SK-N-SH (cell line): Measurements from ENCODE around the gene IFT74. TPM values are rescaled to one million over a fixed set of nuclear protein-coding genes. Genes with fewer than 3 reads are reported as not detected.

Experiments used
- CTCF ChIA-PET: fragments of 300-600, 350-600 bp; formaldehyde crosslinking; extraction: SDS; loops from one replicate; lab custom pipeline; 2021; lab: Yijun Ruan, JAX
- POLR2A ChIA-PET: fragments of 350-600 bp; sonication (Branson Sonifier 250); formaldehyde crosslinking; extraction: SDS; loops from one replicate; lab custom pipeline; 2020; ENCODE audit warnings: antibody characterized with exemption, inconsistent platforms; lab: Yijun Ruan, JAX
- DNase-seq: peaks from one replicate; pipeline ENCODE4 v3.0.0; 2012
- H2AFZ ChIP-seq: fragments of 200-600 bp; sonication (generic); 2 replicates; pipeline ENCODE4 v1.8.1; 2016; ENCODE audit warnings: antibody characterized with exemption, mild to moderate bottlenecking, low read depth
- H3F3A ChIP-seq: fragments of 200-600 bp; sonication (generic); replicated peaks from 2 replicates; pipeline ENCODE3; 2016; ENCODE audit warnings: antibody characterized with exemption, mild to moderate bottlenecking; ENCODE audit not compliant: insufficient read depth
- H3K27ac ChIP-seq, 2 experiments: fragments of 200-500 bp in 1 of 2; fragments of 200-600 bp in 1 of 2; sonication (Bioruptor generic) in 1 of 2; sonication (generic), shearing (Covaris generic) in 1 of 2; 2 replicates each; pipeline versions ENCODE4 v1.5.1 to v1.6.1; 2014 to 2016; ENCODE audit warnings: low read depth in 2 of 2, inconsistent platforms in 1 of 2, low read length in 1 of 2, mild to moderate bottlenecking in 1 of 2, mixed read lengths in 1 of 2
- H3K27me3 ChIP-seq: fragments of 200-600 bp; sonication (generic), shearing (Covaris generic); 2 replicates; pipeline ENCODE4 v1.6.1; 2016; ENCODE audit warnings: mixed run types; ENCODE audit not compliant: insufficient read depth
- H3K36me3 ChIP-seq, 2 experiments: fragments of 200-500 bp in 1 of 2; fragments of 200-600 bp in 1 of 2; sonication (Bioruptor generic) in 1 of 2; sonication (generic) in 1 of 2; replicated peaks in 1 of 2; 2 replicates each; pipeline versions ENCODE3 to v1.5.1; 2014 to 2016; ENCODE audit warnings: low read length in 1 of 2, mild to moderate bottlenecking in 1 of 2; ENCODE audit not compliant: insufficient read depth in 2 of 2, control insufficient read depth in 1 of 2
- H3K4me1 ChIP-seq, 2 experiments: fragments of 200-500 bp in 1 of 2; fragments of 200-600 bp in 1 of 2; sonication (Bioruptor generic) in 1 of 2; sonication (generic), shearing (Covaris generic) in 1 of 2; 2 replicates each; pipeline versions ENCODE4 v1.5.1 to v1.6.1; 2014 to 2016; ENCODE audit warnings: low read depth in 1 of 2, low read length in 1 of 2, mixed run types in 1 of 2; ENCODE audit not compliant: insufficient read depth in 2 of 2, control insufficient read depth in 1 of 2
- H3K4me2 ChIP-seq: fragments of 200-600 bp; sonication (generic), shearing (Covaris generic); 2 replicates; pipeline ENCODE4 v1.6.1; 2017; ENCODE audit warnings: mixed run types
- H3K4me3 ChIP-seq, 2 experiments: fragments of 200-500 bp in 1 of 2; fragments of 200-600 bp in 1 of 2; sonication (Bioruptor generic) in 1 of 2; sonication (generic), shearing (Covaris generic) in 1 of 2; 2 replicates each; pipeline versions ENCODE4 v1.5.1 to v1.8.1; 2014 to 2016; ENCODE audit warnings: low read depth in 2 of 2, inconsistent platforms in 1 of 2, low read length in 1 of 2, mild to moderate bottlenecking in 1 of 2, mixed read lengths in 1 of 2, moderate library complexity in 1 of 2
- H3K79me2 ChIP-seq: fragments of 200-600 bp; sonication (generic); 2 replicates; pipeline ENCODE4 v1.8.1; 2017; ENCODE audit warnings: mild to moderate bottlenecking; ENCODE audit not compliant: insufficient read depth
- H3K9ac ChIP-seq: fragments of 200-600 bp; sonication (generic); 2 replicates; pipeline ENCODE4 v1.6.1; 2017; ENCODE audit warnings: mixed run types
- H3K9me2 ChIP-seq: fragments of 200-600 bp; sonication (generic); 2 replicates; pipeline ENCODE4 v1.6.1; 2017; ENCODE audit warnings: mixed run types
- H3K9me3 ChIP-seq: fragments of 200-600 bp; sonication (generic); 2 replicates; pipeline ENCODE4 v1.6.1; 2017; ENCODE audit warnings: mixed run types, mild to moderate bottlenecking, moderate library complexity
- H4K20me1 ChIP-seq: fragments of 200-600 bp; sonication (generic); 2 replicates; pipeline ENCODE4 v1.6.1; 2017; ENCODE audit warnings: mild to moderate bottlenecking, mixed run types; ENCODE audit not compliant: insufficient read depth
- CHD2 ChIP-seq: fragments of 150-350 bp; IDR thresholded peaks from 2 replicates; pipeline ENCODE4 v1.6.1; 2018; ENCODE audit warnings: low read length; ENCODE audit not compliant: partially characterized antibody
- CTCF ChIP-seq: fragments of 200-600 bp; sonication (generic); IDR thresholded peaks from 2 replicates; pipeline ENCODE4 v1.6.1; 2017; ENCODE audit warnings: antibody characterized with exemption, mild to moderate bottlenecking, moderate library complexity
- FOSL2 ChIP-seq: IDR thresholded peaks from 2 replicates; pipeline ENCODE4 v1.4.0; 2012; ENCODE audit warnings: low read depth, mild to moderate bottlenecking, moderate library complexity, borderline replicate concordance
- NRF1 ChIP-seq: IDR thresholded peaks from 2 replicates; pipeline ENCODE4 v1.6.1; 2012; ENCODE audit warnings: low read depth, mild to moderate bottlenecking, low read length
- POLR2AphosphoS5 ChIP-seq: IDR thresholded peaks from 2 replicates; pipeline ENCODE4 v1.6.1; 2012; ENCODE audit warnings: low read depth, low read length
- RCOR1 ChIP-seq: fragments of 150-350 bp; IDR thresholded peaks from 2 replicates; pipeline ENCODE4 v1.6.1; 2017; ENCODE audit warnings: antibody characterized with exemption, low read length
- RXRA ChIP-seq: IDR thresholded peaks from 2 replicates; pipeline ENCODE4 v1.4.0; 2012; ENCODE audit warnings: low read depth, mild to moderate bottlenecking, borderline replicate concordance
- ZBTB33 ChIP-seq: IDR thresholded peaks from 2 replicates; pipeline ENCODE4 v1.4.0; 2012; ENCODE audit warnings: low read depth, borderline replicate concordance
- WGBS: methylation state at CpG from one replicate; pipeline ENCODE4 v1.1.6; 2017; ENCODE audit warnings: low lambda C conversion rate; 5-methylcytosine and 5-hydroxymethylcytosine counted together
- polyA plus RNA-seq, 3 experiments: library from polyadenylated mRNA; depleted of rRNA; stranded (reverse); fragments of >200 nt; gene quantifications; 2 replicates each; pipeline ENCODE4 v1.2.3, GENCODE V29; 2012
- TF ChIP-seq, protein P1 (sequence below): IDR thresholded peaks from 2 replicates; pipeline ENCODE4 v1.4.0; 2012; ENCODE audit warnings: low read depth, borderline replicate concordance
- TF ChIP-seq, protein P2 (sequence below): fragments of 150-350 bp; IDR thresholded peaks from 2 replicates; pipeline ENCODE4 v1.6.1; 2017; ENCODE audit warnings: antibody characterized with exemption, low read length, low read depth, borderline replicate concordance

The IFT74 gene
- polyA plus RNA-seq, 1 of the 3 experiments (the other 2 are of a cell fraction) = 6.3 TPM

- Histone ChIP-seq H3K9me2 (no peaks in the 10 kb centered on the region), H3K4me2 (no peak overlapping the region), H3K4me1 (peaks cover 0 to 9% of the 10 kb centered on the region in 2 experiments; a peak in 2 of 4 replicates), H3K9ac (no peak overlapping the region), H2AFZ (no peak overlapping the region), H3K27ac (no peak overlapping the region), H4K20me1 (no peaks in the 10 kb centered on the region; the same call in 1 of the 2 replicates), H3K4me3 (no peak overlapping the region), H3K79me2 (peaks cover 24% of the 10 kb centered on the region), H3F3A (peaks cover 6% of the 10 kb centered on the region), H3K9me3 (no peaks in the 10 kb centered on the region), H3K36me3 (peaks cover 0 to 3% of the 10 kb centered on the region in 2 experiments), H3K27me3 (no peaks in the 10 kb centered on the region)
- 32% methylated on average over 6 of the region's 6 CpGs for WGBS
- DNase-seq = no peak
- ChIA-PET CTCF (no interaction called here), POLR2A (no interaction called here)
- TF ChIP-seq CHD2 (no peak), ZBTB33 (no peak), FOSL2 (peak; percentile 29; the same call in 1 of the 2 replicates)
Observed at GRCh38 chr9:26949637-26950069, 6.6 kb upstream of the IFT74 start.

- Histone ChIP-seq H3K9me3 (no peaks in the 10 kb centered on the region), H3K4me3 (no peak overlapping the region), H3K4me2 (no peak overlapping the region), H3K4me1 (peaks cover 0 to 13% of the 10 kb centered on the region in 2 experiments; a peak in 2 of 4 replicates), H3K79me2 (peaks cover 15% of the 10 kb centered on the region), H3K9ac (no peak overlapping the region), H4K20me1 (no peaks in the 10 kb centered on the region), H3K9me2 (no peaks in the 10 kb centered on the region), H3K27ac (no peak overlapping the region), H3K36me3 (no peaks in the 10 kb centered on the region), H3K27me3 (no peaks in the 10 kb centered on the region), H2AFZ (no peak overlapping the region), H3F3A (peaks cover 9% of the 10 kb centered on the region)
- no peak for DNase-seq
- TF ChIP-seq RCOR1 = no peak
- no peak for TF ChIP-seq FOSL2
- TF ChIP-seq, protein P1, sequence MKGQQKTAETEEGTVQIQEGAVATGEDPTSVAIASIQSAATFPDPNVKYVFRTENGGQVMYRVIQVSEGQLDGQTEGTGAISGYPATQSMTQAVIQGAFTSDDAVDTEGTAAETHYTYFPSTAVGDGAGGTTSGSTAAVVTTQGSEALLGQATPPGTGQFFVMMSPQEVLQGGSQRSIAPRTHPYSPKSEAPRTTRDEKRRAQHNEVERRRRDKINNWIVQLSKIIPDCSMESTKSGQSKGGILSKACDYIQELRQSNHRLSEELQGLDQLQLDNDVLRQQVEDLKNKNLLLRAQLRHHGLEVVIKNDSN = no peak
- TF ChIP-seq, protein P2, sequence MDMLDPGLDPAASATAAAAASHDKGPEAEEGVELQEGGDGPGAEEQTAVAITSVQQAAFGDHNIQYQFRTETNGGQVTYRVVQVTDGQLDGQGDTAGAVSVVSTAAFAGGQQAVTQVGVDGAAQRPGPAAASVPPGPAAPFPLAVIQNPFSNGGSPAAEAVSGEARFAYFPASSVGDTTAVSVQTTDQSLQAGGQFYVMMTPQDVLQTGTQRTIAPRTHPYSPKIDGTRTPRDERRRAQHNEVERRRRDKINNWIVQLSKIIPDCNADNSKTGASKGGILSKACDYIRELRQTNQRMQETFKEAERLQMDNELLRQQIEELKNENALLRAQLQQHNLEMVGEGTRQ = no peak
- TF ChIP-seq POLR2AphosphoS5 = no peak
- no peak for TF ChIP-seq RXRA
- no peak for TF ChIP-seq NRF1
- TF ChIP-seq CTCF = no peak
- 71% methylated on average over 1 of the region's 1 CpG for WGBS
- ChIA-PET POLR2A (no interaction called here), CTCF (no interaction called here)
Observed at GRCh38 chr9:26950521-26950920, 5.7 kb upstream of the IFT74 start.
